ENCODE measurements around the gene BNIPL. TPM values are rescaled to one million over a fixed set of nuclear protein-coding genes. Genes with fewer than 3 reads are reported as not detected.
A peak's percentile ranks its signal among the peaks of the same experiment; 100 is the strongest.

The BNIPL gene
- total and polyA plus RNA-seq, 2 of the 13 experiments (the other 11 are each of a cell fraction or from before 2014, with no cell fraction given), result 0.40 to 1.1 TPM

- TF ChIP-seq, protein P1, sequence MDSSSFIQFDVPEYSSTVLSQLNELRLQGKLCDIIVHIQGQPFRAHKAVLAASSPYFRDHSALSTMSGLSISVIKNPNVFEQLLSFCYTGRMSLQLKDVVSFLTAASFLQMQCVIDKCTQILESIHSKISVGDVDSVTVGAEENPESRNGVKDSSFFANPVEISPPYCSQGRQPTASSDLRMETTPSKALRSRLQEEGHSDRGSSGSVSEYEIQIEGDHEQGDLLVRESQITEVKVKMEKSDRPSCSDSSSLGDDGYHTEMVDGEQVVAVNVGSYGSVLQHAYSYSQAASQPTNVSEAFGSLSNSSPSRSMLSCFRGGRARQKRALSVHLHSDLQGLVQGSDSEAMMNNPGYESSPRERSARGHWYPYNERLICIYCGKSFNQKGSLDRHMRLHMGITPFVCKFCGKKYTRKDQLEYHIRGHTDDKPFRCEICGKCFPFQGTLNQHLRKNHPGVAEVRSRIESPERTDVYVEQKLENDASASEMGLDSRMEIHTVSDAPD (CRISPR knock-in tag; IDR thresholded peaks at IDR 0.05), result no peak
- TF ChIP-seq ARNT (IDR thresholded peaks at IDR 0.05) (no peak), ZNF800 (CRISPR knock-in tag; IDR thresholded peaks at IDR 0.05) (peak; percentile 68; the same call in 1 of the 2 replicates), KDM3A (CRISPR knock-in tag; IDR thresholded peaks at IDR 0.05; ENCODE audit: low read depth) (peak; percentile 66; the same call in 1 of the 2 replicates), RFX3 (CRISPR knock-in tag; IDR thresholded peaks at IDR 0.05) (no peak), ZNF124 (CRISPR knock-in tag; IDR thresholded peaks at IDR 0.05) (peak; percentile 69; the same call in 1 of the 2 replicates), ZSCAN30 (CRISPR knock-in tag; IDR thresholded peaks at IDR 0.05) (no peak), ZBTB1 (CRISPR knock-in tag; IDR thresholded peaks at IDR 0.05; ENCODE audit: borderline replicate concordance) (no peak), SRSF1 (optimal IDR thresholded peaks at IDR 0.05; ENCODE audit: low read depth, low read length) (peak; percentile 57), ZNF619 (CRISPR knock-in tag; IDR thresholded peaks at IDR 0.05) (0 out of 2 replicates have a peak, but pooled peaks have one; percentile 70), ZSCAN9 (CRISPR knock-in tag; IDR thresholded peaks at IDR 0.05; ENCODE audit: borderline replicate concordance) (peak; percentile 84; the same call in 1 of the 2 replicates), ZNF614 (CRISPR knock-in tag; IDR thresholded peaks at IDR 0.05; ENCODE audit: borderline replicate concordance) (0 out of 2 replicates have a peak, but pooled peaks have one; percentile 18), ZBTB43 (CRISPR knock-in tag; conservative IDR thresholded peaks at IDR 0.05) (no peak), NR3C1 (CRISPR knock-in tag; IDR thresholded peaks at IDR 0.05) (no peak), ZZZ3 (CRISPR knock-in tag; IDR thresholded peaks at IDR 0.05; ENCODE audit: borderline replicate concordance) (no peak), HES4 (CRISPR knock-in tag; IDR thresholded peaks at IDR 0.05; ENCODE audit: borderline replicate concordance) (peak; percentile 75)
- TF ChIP-seq, protein P2, sequence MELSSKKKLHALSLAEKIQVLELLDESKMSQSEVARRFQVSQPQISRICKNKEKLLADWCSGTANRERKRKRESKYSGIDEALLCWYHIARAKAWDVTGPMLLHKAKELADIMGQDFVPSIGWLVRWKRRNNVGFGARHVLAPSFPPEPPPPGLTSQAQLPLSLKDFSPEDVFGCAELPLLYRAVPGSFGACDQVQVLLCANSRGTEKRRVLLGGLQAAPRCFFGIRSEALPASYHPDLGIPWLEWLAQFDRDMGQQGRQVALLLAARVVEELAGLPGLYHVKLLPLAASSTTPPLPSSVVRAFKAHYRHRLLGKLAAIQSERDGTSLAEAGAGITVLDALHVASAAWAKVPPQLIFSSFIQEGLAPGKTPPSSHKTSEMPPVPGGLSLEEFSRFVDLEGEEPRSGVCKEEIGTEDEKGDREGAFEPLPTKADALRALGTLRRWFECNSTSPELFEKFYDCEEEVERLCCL (CRISPR knock-in tag; IDR thresholded peaks at IDR 0.05; ENCODE audit: borderline replicate concordance), result no peak; the same call in 1 of the 2 replicates
- TF ChIP-seq, protein P3, sequence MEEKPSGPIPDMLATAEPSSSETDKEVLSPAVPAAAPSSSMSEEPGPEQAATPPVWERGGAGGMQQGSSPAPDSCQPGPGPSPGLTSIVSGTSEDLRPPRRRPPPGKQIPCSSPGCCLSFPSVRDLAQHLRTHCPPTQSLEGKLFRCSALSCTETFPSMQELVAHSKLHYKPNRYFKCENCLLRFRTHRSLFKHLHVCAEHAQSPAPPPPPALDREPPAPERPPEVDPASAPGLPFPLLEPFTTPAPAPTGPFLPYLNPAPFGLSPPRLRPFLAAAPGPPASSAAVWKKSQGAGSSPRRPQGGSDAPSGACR (CRISPR knock-in tag; IDR thresholded peaks at IDR 0.05), result no peak
These were observed 23.0 kb downstream of the BNIPL start, which contains the start of gene CDC42SE1 (continued) for GRCh38 chr1:151059109-151060006.
